K562 (cell line): ENCODE results near the gene HEBP2. TPM values are rescaled to one million over a fixed set of nuclear protein-coding genes. Genes with fewer than 3 reads are reported as not detected.

Source experiments
- ATAC-seq: fragments of 200-7000 bp; cut with Tn5 transposase; 3 replicates; pipeline ENCODE4 v1.9.1; 2020; ENCODE audit warnings: moderate library complexity
- BruUV-seq: library from RNA; stranded (reverse); fragments of 400-500 nt; replicated peaks from 2 replicates; lab custom pipeline; 2021; lab: Mats Ljungman, UMichigan
- CTCF ChIA-PET: fragments of 300-600 bp; formaldehyde crosslinking; extraction: SDS; loops from one replicate; lab custom pipeline; 2021; ENCODE audit warnings: low intra/inter-chr PET ratio; lab: Yijun Ruan, JAX
- POLR2A ChIA-PET: fragments of 300-600, 350-650 bp; sonication (Branson Sonifier 250); formaldehyde crosslinking; extraction: SDS; loops from one replicate; lab custom pipeline; 2021; ENCODE audit warnings: antibody characterized with exemption, inconsistent platforms; lab: Yijun Ruan, JAX
- DNase-seq, 4 experiments: peaks; one replicate each; pipeline versions ENCODE4 v3.0.0 to v3.0.0-alpha.2; 2011 to 2018; ENCODE audit warnings: low spot score in 3 of 4, mixed read lengths in 3 of 4; ENCODE audit errors: extremely low read depth in 1 of 4
- FAIRE-seq: peaks from 2 replicates; lab custom pipeline; 2011; peaks lifted over from hg19 to GRCh38; lab: Jason Lieb, UNC
- H2AFZ ChIP-seq: 2 replicates; pipeline ENCODE4 v1.6.0; 2011; ENCODE audit warnings: low read depth, low read length, control low read depth, inconsistent platforms
- H3K27ac ChIP-seq: fragments of 200-600 bp; 3 replicates; pipeline ENCODE4 v1.8.0; 2011; ENCODE audit warnings: low read depth, mild to moderate bottlenecking, control low read depth, inconsistent platforms, low read length, moderate library complexity, mixed read lengths; ENCODE audit errors: extremely low read depth
- H3K27me3 ChIP-seq, 2 experiments: fragments of 300-600 bp in 1 of 2; 2 replicates in 1 of 2; 3 replicates in 1 of 2; pipeline versions ENCODE4 v1.6.0 to v1.8.0; 2011; ENCODE audit warnings: inconsistent platforms in 2 of 2, low read length in 2 of 2, mild to moderate bottlenecking in 1 of 2, mixed read lengths in 1 of 2, moderate library complexity in 1 of 2; ENCODE audit not compliant: control insufficient read depth in 2 of 2, insufficient read depth in 2 of 2
- H3K36me3 ChIP-seq: fragments of 300-600 bp; 3 replicates; pipeline ENCODE4 v1.8.0; 2011; ENCODE audit warnings: mild to moderate bottlenecking, low read length, inconsistent platforms; ENCODE audit not compliant: control insufficient read depth, insufficient read depth
- H3K4me1 ChIP-seq, 2 experiments: fragments of 200-600 bp in 1 of 2; replicated peaks in 1 of 2; 2 replicates in 1 of 2; 3 replicates in 1 of 2; pipeline versions ENCODE4 v1.5.1 to v1.8.0; 2011; ENCODE audit warnings: inconsistent platforms in 2 of 2, low read length in 2 of 2, mild to moderate bottlenecking in 1 of 2, mixed read lengths in 1 of 2, moderate library complexity in 1 of 2; ENCODE audit not compliant: control insufficient read depth in 2 of 2, insufficient read depth in 2 of 2
- H3K4me2 ChIP-seq: 2 replicates; pipeline ENCODE4 v1.6.1; 2011; ENCODE audit warnings: low read length, control low read depth, inconsistent platforms, mixed read lengths; ENCODE audit not compliant: insufficient read depth
- H3K4me3 ChIP-seq: fragments of 200-600 bp; sonication (generic), shearing (Covaris generic); 2 replicates; pipeline ENCODE4 v1.5.1; 2016; ENCODE audit warnings: control low read depth, inconsistent platforms
- H3K79me2 ChIP-seq: fragments of 200-600 bp; 3 replicates; pipeline ENCODE4 v1.8.0; 2011; ENCODE audit warnings: low read length, inconsistent platforms; ENCODE audit not compliant: control insufficient read depth, insufficient read depth
- H3K9ac ChIP-seq, 2 experiments: 2 replicates each; pipeline versions ENCODE4 v1.6.0 to v1.6.1; 2011; ENCODE audit warnings: low read depth in 2 of 2, low read length in 2 of 2, control low read depth in 1 of 2, inconsistent platforms in 1 of 2, mild to moderate bottlenecking in 1 of 2, mixed read lengths in 1 of 2; ENCODE audit not compliant: insufficient read depth in 1 of 2
- H3K9me1 ChIP-seq: one replicate; pipeline ENCODE4 v1.6.0; 2011; ENCODE audit warnings: inconsistent platforms, mild to moderate bottlenecking, low read length, moderate library complexity; ENCODE audit not compliant: control insufficient read depth, insufficient read depth
- H3K9me3 ChIP-seq: replicated peaks from 2 replicates; pipeline ENCODE4 v1.5.1; 2011; ENCODE audit warnings: low read depth, low read length, inconsistent platforms; ENCODE audit not compliant: control insufficient read depth, insufficient read depth
- H4K20me1 ChIP-seq: replicated peaks from 2 replicates; pipeline ENCODE4 v1.6.1; 2011; ENCODE audit warnings: low read length, inconsistent platforms, mixed read lengths; ENCODE audit not compliant: control insufficient read depth, insufficient read depth
- CEBPB ChIP-seq: fragments of 450-650 bp; IDR thresholded peaks from 2 replicates; pipeline ENCODE4 v1.6.1; 2016; ENCODE audit warnings: missing genetic modification characterization, missing compliant biosample characterization
- CEBPG ChIP-seq, 3 experiments: fragments of 200-800 bp in 1 of 3; sonication (Bioruptor generic) in 1 of 3; sonication (generic) in 1 of 3; formaldehyde crosslinking in 1 of 3; IDR thresholded peaks in 2 of 3; conservative IDR thresholded peaks in 1 of 3; 2 replicates each; pipeline versions ENCODE4 v1.6.1 to v1.8.0; 2016 to 2022; ENCODE audit warnings: missing compliant biosample characterization in 2 of 3, missing genetic modification characterization in 2 of 3, mild to moderate bottlenecking in 1 of 3, missing genetic modification reagents in 1 of 3
- MLX ChIP-seq, 2 experiments: fragments of 450-650 bp in 1 of 2; sonication (generic) in 1 of 2; formaldehyde crosslinking; conservative IDR thresholded peaks; 2 replicates each; pipeline versions ENCODE4 v1.4.0 to v1.8.1; 2020 to 2022; ENCODE audit warnings: mild to moderate bottlenecking in 1 of 2, missing genetic modification reagents in 1 of 2
- WGBS: fragments of 100-300 bp; shearing (Covaris generic); methylation state at CpG from one replicate; pipeline ENCODE4 v1.1.6; 2016; ENCODE audit warnings: low coverage, mixed read lengths; ENCODE audit not compliant: insufficient coverage; ENCODE audit errors: missing lambda C conversion rate; 5-methylcytosine and 5-hydroxymethylcytosine counted together
- in situ Hi-C: fragments of 300-500 bp; cut with MboI; formaldehyde crosslinking; loops from 4 replicates; pipeline ENCODE4 v1.15.0; 2018; ENCODE audit warnings: inconsistent platforms, mixed read lengths
- intact Hi-C: fragments of 100-400 bp; cut with micrococcal nuclease; formaldehyde crosslinking; loops from 2 replicates; pipeline ENCODE4 v1.14.2; 2022
- polyA plus RNA-seq, 8 experiments: library from polyadenylated mRNA; depleted of rRNA in 4 of 8; stranded (reverse) in 5 of 8; unstranded in 3 of 8; fragments of >200 nt; fragmentation: Nextera tagmentation in 2 of 8; fragmentation: Illumina TruSeq in 1 of 8; extraction: Ambion mirVana in 2 of 8; extraction: Trizol in 1 of 8; gene quantifications; 2 replicates each; pipeline versions ENCODE4 v1.2.1 to v1.2.3, GENCODE V29; 2011 to 2014; ENCODE audit warnings: inconsistent platforms in 1 of 8, missing spikeins in 1 of 8
- total RNA-seq, 7 experiments: library from RNA; depleted of rRNA in 6 of 7; stranded (reverse); fragments of >200 nt in 6 of 7; fragmentation: Illumina TruSeq in 2 of 7; extraction: Trizol in 2 of 7; gene quantifications; 2 replicates each; pipeline versions ENCODE4 v1.2.1 to v1.2.3, GENCODE V29; 2011 to 2021; ENCODE audit warnings: low replicate concordance in 1 of 7

Gene HEBP2
- total and polyA plus RNA-seq, 9 of the 15 experiments (the other 6 are each of a cell fraction or from before 2014, with no cell fraction given), result 8.5 to 63.7 (median 36.9) TPM

GRCh38 chr6:138461647-138462046 lies 57.6 kb downstream of the HEBP2 start:
- H3K9ac ChIP-seq, result no peak overlapping the region
- no peaks in the 10 kb centered on the region for H3K9me3 ChIP-seq
- H3K9me1 ChIP-seq, result no peaks in the 10 kb centered on the region
- H2AFZ ChIP-seq, result no peak overlapping the region
- H4K20me1 ChIP-seq, result no peaks in the 10 kb centered on the region
- WGBS, result 0% methylated on average over 1 of the region's 1 CpG
- no peaks in the 10 kb centered on the region for H3K79me2 ChIP-seq
- H3K4me2 ChIP-seq, result no peak overlapping the region
- POLR2A ChIA-PET, result no interaction called here
- peaks cover 9 to 24% of the 10 kb centered on the region in 2 experiments; a peak in 3 of 5 replicates for H3K27me3 ChIP-seq
- in situ Hi-C loops (no loop called here), intact Hi-C loops (no loop called here)
- no peak for TF ChIP-seq MLX (CRISPR knock-in tag; conservative IDR thresholded peaks at IDR 0.05)
- no peak for TF ChIP-seq CEBPG (CRISPR knock-in tag; IDR thresholded peaks at IDR 0.05)
- peak; percentile 40 to 69; a peak in 3 of 4 replicates for TF ChIP-seq CEBPG (tag; conservative IDR thresholded peaks at IDR 0.05 in 1 of 2, IDR thresholded peaks at IDR 0.05 in 1 of 2)
- peak; percentile 48 for TF ChIP-seq CEBPB (tag)
- no peak for ATAC-seq
- no TSS peak for BruUV-seq
- DNase-seq, result no peak
- no peak overlapping the region for H3K4me3 ChIP-seq
- CTCF ChIA-PET, result no interaction called here
- H3K36me3 ChIP-seq, result no peaks in the 10 kb centered on the region
- no peak for FAIRE-seq
- H3K4me1 ChIP-seq, result peaks cover 0 to 5% of the 10 kb centered on the region in 2 experiments; a peak in 2 of 5 replicates
- no peak overlapping the region for H3K27ac ChIP-seq
